ENCODE results near the gene FAM240A.

FAM240A gene

GRCh38 chr3:46668591-46668990, 56.3 kb downstream of the FAM240A start:
- ATAC-seq = no peak
- TF ChIP-seq ZNF70 (CRISPR knock-in tag; IDR thresholded peaks at IDR 0.05) = no peak
- TF ChIP-seq ISL1 (CRISPR knock-in tag; IDR thresholded peaks at IDR 0.05) = no peak

- ATAC-seq = no peak
- TF ChIP-seq ZFP30 (CRISPR knock-in tag; IDR thresholded peaks at IDR 0.05) (no peak), TOX (CRISPR knock-in tag; IDR thresholded peaks at IDR 0.05; ENCODE audit: borderline replicate concordance) (no peak), SNAI2 (CRISPR knock-in tag; IDR thresholded peaks at IDR 0.05) (no peak), GLIS3 (CRISPR knock-in tag; IDR thresholded peaks at IDR 0.05) (no peak), ZNF70 (CRISPR knock-in tag; IDR thresholded peaks at IDR 0.05) (no peak), CREB5 (CRISPR knock-in tag; IDR thresholded peaks at IDR 0.05; ENCODE audit: low read depth) (no peak), ISL1 (CRISPR knock-in tag; IDR thresholded peaks at IDR 0.05) (no peak)
Measured at GRCh38 chr3:46669191-46669999, 57.1 kb downstream of the FAM240A start.

GRCh38 chr3:46670000-46670890, 57.9 kb downstream of the FAM240A start:
- no peak for ATAC-seq
- TF ChIP-seq CSRNP3 (CRISPR knock-in tag; IDR thresholded peaks at IDR 0.05) (no peak), ZNF8 (CRISPR knock-in tag; IDR thresholded peaks at IDR 0.05) (no peak)

GRCh38 chr3:46670891-46671427, 58.6 kb downstream of the FAM240A start:
- ATAC-seq = no peak
- TF ChIP-seq ESRRG (CRISPR knock-in tag; IDR thresholded peaks at IDR 0.05) (no peak), BACH2 (CRISPR knock-in tag; IDR thresholded peaks at IDR 0.05; ENCODE audit: borderline replicate concordance) (no peak), POU6F1 (CRISPR knock-in tag; IDR thresholded peaks at IDR 0.05; ENCODE audit: borderline replicate concordance, low read depth) (no peak), TOX (CRISPR knock-in tag; IDR thresholded peaks at IDR 0.05; ENCODE audit: borderline replicate concordance) (no peak), TSHZ2 (CRISPR knock-in tag; IDR thresholded peaks at IDR 0.05) (no peak), ZFP30 (CRISPR knock-in tag; IDR thresholded peaks at IDR 0.05) (no peak), ZNF8 (CRISPR knock-in tag; IDR thresholded peaks at IDR 0.05) (no peak), ISL1 (CRISPR knock-in tag; IDR thresholded peaks at IDR 0.05) (no peak)

- no peak for ATAC-seq
- TF ChIP-seq ISL1 (CRISPR knock-in tag; IDR thresholded peaks at IDR 0.05) (no peak), PPARA (CRISPR knock-in tag; IDR thresholded peaks at IDR 0.05; ENCODE audit: borderline replicate concordance) (no peak), ESRRG (CRISPR knock-in tag; IDR thresholded peaks at IDR 0.05) (no peak), SNAI2 (CRISPR knock-in tag; IDR thresholded peaks at IDR 0.05) (no peak), GLIS3 (CRISPR knock-in tag; IDR thresholded peaks at IDR 0.05) (no peak), ZNF8 (CRISPR knock-in tag; IDR thresholded peaks at IDR 0.05) (no peak), TOX (CRISPR knock-in tag; IDR thresholded peaks at IDR 0.05; ENCODE audit: borderline replicate concordance) (no peak), CSDC2 (CRISPR knock-in tag; IDR thresholded peaks at IDR 0.05) (no peak), ZFP3 (CRISPR knock-in tag; IDR thresholded peaks at IDR 0.05) (no peak)
Measured at GRCh38 chr3:46671541-46672348, 59.4 kb downstream of the FAM240A start.
